OCI-LY7 (cell line): ENCODE measurements around the gene THRB. TPM values are rescaled to one million over a fixed set of nuclear protein-coding genes. Genes with fewer than 3 reads are reported as not detected.

Experiments used
- BruUV-seq: library from RNA; stranded (reverse); fragments of 400-500 nt; replicated peaks from 2 replicates; lab custom pipeline; 2021; lab: Mats Ljungman, UMichigan
- CTCF ChIA-PET: fragments of 300-600 bp; sonication (Branson Sonifier 250); formaldehyde crosslinking; loops from one replicate; lab custom pipeline; 2022; ENCODE audit warnings: antibody characterized with exemption; ENCODE audit not compliant: unreplicated experiment; lab: Charles Lee
- POLR2A ChIA-PET: fragments of 300-600 bp; sonication (Branson Sonifier 250); formaldehyde crosslinking; loops from one replicate; lab custom pipeline; 2022; ENCODE audit warnings: antibody characterized with exemption; lab: Charles Lee
- DNase-seq: peaks from one replicate; pipeline ENCODE4 v3.0.0-alpha.2; 2015; ENCODE audit warnings: low spot score
- H2AFZ ChIP-seq: fragments of 200-600 bp; sonication (generic), shearing (Covaris generic); 2 replicates; pipeline ENCODE4 v1.6.1; 2014; ENCODE audit warnings: mild to moderate bottlenecking, antibody characterized with exemption, low read length, moderate library complexity
- H3K27ac ChIP-seq: fragments of 200-600 bp; sonication (generic); 2 replicates; pipeline ENCODE4 v1.5.1; 2014; ENCODE audit warnings: mixed run types, low read depth, mild to moderate bottlenecking, moderate library complexity, low read length, inconsistent platforms; ENCODE audit not compliant: poor library complexity, severe bottlenecking
- H3K36me3 ChIP-seq: fragments of 200-600 bp; sonication (generic); 2 replicates; pipeline ENCODE4 v1.6.1; 2014; ENCODE audit warnings: mild to moderate bottlenecking, antibody characterized with exemption, low read length, moderate library complexity, mixed read lengths; ENCODE audit not compliant: insufficient read depth
- H3K4me1 ChIP-seq: fragments of 200-600 bp; sonication (generic); 2 replicates; pipeline ENCODE4 v1.5.1; 2014; ENCODE audit warnings: mild to moderate bottlenecking, low read length; ENCODE audit not compliant: insufficient read depth, poor library complexity, severe bottlenecking
- H3K4me2 ChIP-seq: fragments of 200-600 bp; sonication (generic); 2 replicates; pipeline ENCODE4 v1.6.1; 2014; ENCODE audit warnings: mild to moderate bottlenecking, low read length
- H3K4me3 ChIP-seq: fragments of 200-600 bp; sonication (generic); 2 replicates; pipeline ENCODE4 v1.5.1; 2014; ENCODE audit warnings: mild to moderate bottlenecking, low read depth, low read length; ENCODE audit not compliant: poor library complexity, severe bottlenecking
- H3K79me2 ChIP-seq: fragments of 200-600 bp; sonication (generic); 2 replicates; pipeline ENCODE4 v1.6.1; 2016; ENCODE audit warnings: low read depth, mild to moderate bottlenecking, low read length, moderate library complexity, mixed read lengths; ENCODE audit not compliant: insufficient read depth
- H3K9me2 ChIP-seq: fragments of 200-600 bp; sonication (generic); 2 replicates; pipeline ENCODE4 v1.6.1; 2016; ENCODE audit warnings: mild to moderate bottlenecking, low read length, mixed read lengths; ENCODE audit not compliant: insufficient read depth
- H3K9me3 ChIP-seq: fragments of 200-600 bp; sonication (generic); 2 replicates; pipeline ENCODE4 v1.6.1; 2014; ENCODE audit warnings: mild to moderate bottlenecking, mixed run types, low read length, mixed read lengths
- H4K20me1 ChIP-seq: fragments of 200-600 bp; sonication (generic); 2 replicates; pipeline ENCODE4 v1.6.1; 2014; ENCODE audit warnings: mild to moderate bottlenecking, antibody characterized with exemption, low read length, moderate library complexity, mixed read lengths; ENCODE audit not compliant: insufficient read depth
- CTCF ChIP-seq: fragments of 200-600 bp; sonication (generic); conservative IDR thresholded peaks from 2 replicates; pipeline ENCODE4 v1.5.1; 2014; ENCODE audit warnings: mild to moderate bottlenecking, antibody characterized with exemption, low read length, moderate library complexity, mixed read lengths
- EZH2phosphoT487 ChIP-seq: fragments of 200-600 bp; sonication (generic); IDR thresholded peaks from 2 replicates; pipeline ENCODE4 v1.6.1; 2018; ENCODE audit warnings: low read depth, borderline replicate concordance, mild to moderate bottlenecking, mixed run types, antibody characterized with exemption, low read length, moderate library complexity, mixed read lengths
- intact Hi-C: fragments of 100-400 bp; cut with micrococcal nuclease; formaldehyde crosslinking; loops from one replicate; pipeline ENCODE4 v1.10.0; 2022; ENCODE audit not compliant: unreplicated experiment
- total RNA-seq, 2 experiments: library from RNA; depleted of rRNA in 1 of 2; stranded (reverse); fragments of >200 nt in 1 of 2; shearing (Covaris generic) in 1 of 2; gene quantifications; 2 replicates each; pipeline ENCODE4 v1.2.3, GENCODE V29; 2014 to 2022

Gene THRB
- total RNA-seq, 2 experiments from 2014 or later: not detected

GRCh38 chr3:24355806-24356205, 138.8 kb downstream of the THRB start:
- no peak overlapping the region for H3K4me2 ChIP-seq
- no peaks in the 10 kb centered on the region for H3K9me3 ChIP-seq
- H3K27ac ChIP-seq: no peak overlapping the region
- no peaks in the 10 kb centered on the region for H3K79me2 ChIP-seq
- intact Hi-C loops: no loop called here
- no peak for DNase-seq
- BruUV-seq: no TSS peak
- H4K20me1 ChIP-seq: no peaks in the 10 kb centered on the region
- no peak overlapping the region for H2AFZ ChIP-seq
- H3K36me3 ChIP-seq: no peaks in the 10 kb centered on the region
- ChIA-PET POLR2A (no interaction called here), CTCF (no interaction called here)
- H3K4me3 ChIP-seq: no peak overlapping the region
- no peaks in the 10 kb centered on the region for H3K9me2 ChIP-seq
- H3K4me1 ChIP-seq: no peaks in the 10 kb centered on the region
- no peak for TF ChIP-seq EZH2phosphoT487
- no peak for TF ChIP-seq CTCF

GRCh38 chr3:24354230-24354629, 140.4 kb downstream of the THRB start:
- no peak overlapping the region for H3K27ac ChIP-seq
- no peak overlapping the region for H2AFZ ChIP-seq
- H4K20me1 ChIP-seq: no peaks in the 10 kb centered on the region
- no TSS peak for BruUV-seq
- H3K9me3 ChIP-seq: no peaks in the 10 kb centered on the region
- POLR2A ChIA-PET: no interaction called here
- no peaks in the 10 kb centered on the region for H3K79me2 ChIP-seq
- no peaks in the 10 kb centered on the region for H3K36me3 ChIP-seq
- CTCF ChIA-PET: no interaction called here
- H3K4me2 ChIP-seq: no peak overlapping the region
- H3K4me1 ChIP-seq: no peaks in the 10 kb centered on the region
- H3K9me2 ChIP-seq: no peaks in the 10 kb centered on the region
- DNase-seq: no peak
- no peak overlapping the region for H3K4me3 ChIP-seq
- TF ChIP-seq EZH2phosphoT487: no peak
- no peak for TF ChIP-seq CTCF
- intact Hi-C loops: no loop called here

DNA sequence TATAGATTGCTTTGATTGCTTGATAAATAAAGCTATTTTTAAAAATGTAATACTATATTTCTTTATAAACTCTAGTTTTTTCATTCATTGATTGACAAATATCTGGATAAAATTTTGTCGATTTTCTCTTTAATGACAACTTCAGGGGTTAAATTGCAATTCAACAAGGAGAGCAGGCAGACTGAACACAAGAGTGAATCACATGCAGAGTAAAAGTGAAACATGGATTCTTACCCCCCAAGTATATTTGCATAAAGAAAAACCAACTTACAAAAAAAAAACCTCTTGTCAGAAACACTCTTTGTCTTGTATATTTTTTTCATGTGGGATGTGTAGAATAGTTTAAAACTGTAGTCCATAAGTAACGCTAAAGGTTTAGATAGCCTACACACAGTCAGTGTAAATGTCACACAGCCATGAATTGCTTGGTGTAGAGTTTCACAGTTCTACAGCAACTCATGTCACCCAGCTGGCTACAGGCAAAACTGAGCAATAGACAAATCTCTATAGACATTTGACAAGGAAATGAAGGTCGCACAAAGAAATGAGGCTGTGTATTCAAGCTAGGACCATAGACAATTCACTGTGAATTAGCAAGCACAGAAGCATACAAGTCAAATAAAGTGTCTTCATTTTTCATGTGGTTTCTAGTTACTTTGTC, 141.6 kb downstream of the THRB start:
- TF ChIP-seq EZH2phosphoT487 (no peak), CTCF (no peak)
- H3K79me2 ChIP-seq: no peaks in the 10 kb centered on the region
- no peak overlapping the region for H2AFZ ChIP-seq
- H3K4me1 ChIP-seq: no peaks in the 10 kb centered on the region
- no TSS peak for BruUV-seq
- H3K9me2 ChIP-seq: no peaks in the 10 kb centered on the region
- no peaks in the 10 kb centered on the region for H3K36me3 ChIP-seq
- no peaks in the 10 kb centered on the region for H3K9me3 ChIP-seq
- DNase-seq: no peak
- no peak overlapping the region for H3K4me2 ChIP-seq
- no peak overlapping the region for H3K4me3 ChIP-seq
- CTCF ChIA-PET: no interaction called here
- H3K27ac ChIP-seq: no peak overlapping the region
- intact Hi-C loops: no loop called here
- POLR2A ChIA-PET: interaction anchor here (1.0 kb wide), 1 partner anchor 16 kb away, joined by 4 read pairs; no protein-coding TSS in a partner anchor
- H4K20me1 ChIP-seq: no peaks in the 10 kb centered on the region
